CD4-positive, alpha-beta T cell treated with Interleukin-6 at 100 ng/mL for 8 hours (primary cell): ENCODE results near the gene KANK4.

Experiments
- DNase-seq: peaks from one replicate; pipeline ENCODE4 v3.0.0-alpha.2; 2020; ENCODE audit warnings: mixed read lengths, low spot score

KANK4 gene

DNA sequence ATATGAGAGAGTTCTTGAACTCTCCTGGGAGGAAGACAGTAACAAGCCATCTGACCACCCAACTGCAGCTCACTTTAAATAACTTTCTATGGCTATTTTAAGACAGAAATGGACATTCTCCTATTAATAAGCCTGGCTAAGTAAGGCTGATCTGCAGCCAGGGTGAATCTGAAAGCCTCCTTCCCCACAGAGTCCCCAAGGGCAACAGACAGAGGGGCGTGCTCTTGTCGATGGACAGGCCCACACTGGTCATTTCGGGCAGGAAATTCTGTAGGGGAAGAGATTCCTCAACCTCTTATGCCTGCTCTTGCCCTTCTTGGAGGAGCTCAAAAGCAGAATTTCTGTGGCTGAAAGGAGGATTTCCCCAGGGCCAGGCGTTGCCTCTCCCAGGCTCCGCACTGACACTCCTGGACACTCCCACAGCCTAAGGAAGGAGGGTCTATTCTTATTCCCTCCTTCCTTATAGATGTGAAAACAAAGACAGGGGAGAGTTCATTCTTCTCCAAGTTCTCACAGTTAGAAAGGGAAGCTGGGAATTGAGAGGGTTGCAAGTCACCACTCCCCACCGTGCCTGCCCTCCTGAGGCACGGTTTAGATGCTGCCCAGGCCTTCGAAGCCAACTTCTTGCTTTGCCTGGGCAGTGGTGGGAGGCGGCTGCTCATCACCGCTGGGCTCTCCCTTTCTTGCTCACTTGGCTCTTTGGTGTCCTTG lies 17.9 kb upstream of the KANK4 start:
- DNase-seq: no peak

DNA sequence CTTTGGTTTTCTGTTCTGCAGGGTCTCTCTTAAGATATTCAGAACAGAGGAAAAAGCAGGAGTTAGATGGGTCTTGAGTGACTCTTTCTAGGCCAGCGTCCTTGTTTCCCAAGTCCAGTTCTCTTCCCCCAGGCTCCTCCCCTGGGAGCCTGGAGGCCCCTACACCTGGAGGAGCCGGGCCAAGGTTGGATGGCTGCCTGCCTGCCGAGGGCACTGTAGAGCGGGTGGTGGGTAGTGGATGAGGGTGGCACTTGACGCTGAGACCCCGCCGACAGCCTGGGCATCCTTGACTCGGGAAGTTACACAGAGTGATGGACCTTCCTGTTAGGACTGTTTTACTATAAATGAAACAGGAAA lies 17.4 kb upstream of the KANK4 start:
- DNase-seq: no peak

DNA sequence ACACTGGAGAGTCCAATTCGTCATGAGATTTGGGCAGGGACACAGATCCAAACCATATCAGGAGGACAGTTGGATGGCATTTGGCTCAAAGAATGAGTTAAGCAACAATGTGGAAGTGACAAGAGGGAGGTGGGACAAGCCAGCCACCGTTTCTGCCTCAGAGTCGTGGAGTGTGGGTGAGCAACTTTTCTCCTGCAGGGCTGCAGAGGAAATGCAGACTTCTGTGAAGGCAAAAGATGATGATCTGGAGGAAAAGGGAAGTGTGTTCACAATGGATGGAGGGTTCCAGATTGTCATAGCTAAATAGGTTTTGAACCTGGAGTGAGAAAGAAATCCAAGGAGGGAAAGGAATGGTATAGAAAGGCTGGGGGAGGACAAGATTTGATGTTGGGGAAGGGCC lies 16.4 kb upstream of the KANK4 start:
- DNase-seq: no peak

DNA sequence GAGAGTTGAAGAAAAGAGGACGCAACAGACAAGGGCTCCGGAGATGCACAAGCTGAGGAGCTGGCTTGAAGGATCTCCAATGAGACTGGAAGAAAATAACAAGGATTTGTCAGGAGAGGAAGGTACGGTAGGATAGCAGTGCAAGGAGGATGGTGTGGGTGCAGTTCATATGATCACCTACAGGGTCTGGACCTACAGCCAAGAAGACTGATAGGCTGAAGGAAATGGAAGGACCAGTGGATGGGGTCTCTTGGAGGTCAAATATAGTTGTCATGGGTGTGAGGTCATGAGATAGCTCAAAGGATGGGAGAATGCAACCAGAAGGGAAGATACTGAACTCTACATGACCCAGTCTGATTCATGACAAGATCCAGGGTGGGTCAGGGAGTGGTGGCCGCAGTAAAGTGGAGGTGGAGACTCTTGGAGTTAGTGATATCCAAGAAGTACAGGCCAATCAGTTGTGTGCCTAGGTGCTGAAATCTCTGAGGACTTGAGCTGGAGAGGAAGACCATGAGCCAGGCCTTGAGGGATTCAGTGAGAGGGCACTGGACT lies 15.3 kb upstream of the KANK4 start:
- no peak for DNase-seq

DNA sequence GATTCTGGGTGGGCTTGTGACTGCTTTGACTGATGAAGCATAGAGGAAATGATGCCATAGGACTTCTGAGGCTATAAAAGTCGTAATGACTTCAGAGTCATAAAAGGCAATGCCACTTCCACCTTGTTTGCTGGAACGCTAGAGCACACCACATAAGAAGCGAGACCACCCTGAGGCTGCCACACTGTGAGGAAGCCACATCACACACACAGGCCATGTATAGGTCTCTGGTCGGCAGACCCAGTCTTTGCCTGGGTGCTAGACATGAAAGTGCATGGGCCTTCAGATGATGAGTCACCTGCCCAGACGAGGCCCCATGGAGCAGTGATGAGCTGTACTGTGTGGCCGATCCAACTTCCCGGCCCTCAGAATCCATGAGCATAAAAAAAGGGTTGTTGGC lies 14.2 kb upstream of the KANK4 start:
- DNase-seq: no peak

DNA sequence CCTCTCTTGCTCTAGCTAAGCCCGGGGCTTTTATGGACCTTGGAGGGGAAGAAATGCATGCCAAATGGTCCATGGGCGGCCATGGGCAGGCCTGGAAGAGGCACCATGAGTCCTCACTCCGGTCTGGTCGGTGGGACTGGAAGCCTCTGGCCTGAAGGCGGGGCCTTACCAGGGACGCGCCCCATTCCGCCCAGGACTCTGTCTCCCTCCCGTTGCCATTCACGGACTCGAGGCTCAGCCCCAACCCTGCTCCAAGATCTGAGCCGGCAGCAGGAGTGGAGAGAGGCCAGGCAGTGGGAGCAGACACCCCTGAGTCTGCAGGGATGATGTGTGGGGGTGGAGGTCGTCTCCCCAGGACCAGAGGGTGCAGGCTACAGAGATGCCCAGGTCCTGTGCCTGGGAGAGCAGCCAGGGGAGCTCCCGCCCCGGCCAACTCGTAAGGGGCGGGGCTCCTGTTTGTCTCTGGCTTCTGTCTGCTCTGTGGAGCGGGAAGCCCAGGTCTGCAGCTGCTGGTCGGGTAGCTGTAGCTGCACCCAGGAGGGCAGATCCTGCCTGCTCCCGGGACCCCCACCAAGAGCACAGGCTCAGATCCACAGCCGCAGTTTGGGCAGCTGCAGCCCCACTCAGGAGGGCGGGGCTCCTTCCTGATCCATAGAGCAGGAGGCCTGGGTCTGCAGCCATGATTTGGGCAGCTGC lies 8.3 kb upstream of the KANK4 start:
- DNase-seq: no peak

DNA sequence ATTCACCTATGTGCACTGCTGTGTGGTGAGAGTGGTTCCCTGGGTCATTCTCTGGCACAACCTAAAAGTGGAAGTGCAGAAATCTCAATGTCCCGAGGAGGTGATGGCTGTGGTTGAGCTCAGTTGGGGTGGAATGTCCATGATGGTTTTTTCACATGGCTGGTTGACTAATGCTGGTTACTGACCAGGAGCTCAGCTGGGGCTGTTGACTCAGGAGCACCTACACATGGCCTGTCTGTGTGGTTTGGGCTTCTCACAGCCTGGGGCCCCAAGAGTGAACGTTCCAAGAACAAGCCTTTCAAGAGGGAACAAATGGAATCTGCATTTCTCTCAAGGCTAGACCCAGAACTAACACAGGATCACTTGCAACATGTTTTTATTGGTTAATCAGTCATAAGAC lies 6.4 kb upstream of the KANK4 start:
- no peak for DNase-seq

DNA sequence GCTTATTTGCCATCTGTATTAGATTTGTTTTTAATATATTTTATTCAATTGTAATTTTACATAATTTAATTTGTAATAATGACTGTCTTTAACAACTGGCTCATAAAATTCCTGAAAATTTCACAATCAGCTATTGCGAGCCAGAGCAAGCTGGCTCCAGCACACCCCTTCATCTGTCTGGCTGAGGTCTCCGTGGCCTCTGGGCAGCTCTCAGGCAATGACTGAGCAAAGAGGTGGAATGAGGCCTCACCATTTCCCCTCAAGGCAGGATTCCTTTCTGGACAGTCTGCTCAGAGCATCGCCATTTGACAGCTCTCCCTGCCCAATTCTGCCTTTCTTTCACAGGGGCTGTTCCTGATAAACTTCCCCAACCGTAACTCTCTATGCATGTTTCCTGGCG lies 5.8 kb upstream of the KANK4 start:
- DNase-seq: no peak

DNA sequence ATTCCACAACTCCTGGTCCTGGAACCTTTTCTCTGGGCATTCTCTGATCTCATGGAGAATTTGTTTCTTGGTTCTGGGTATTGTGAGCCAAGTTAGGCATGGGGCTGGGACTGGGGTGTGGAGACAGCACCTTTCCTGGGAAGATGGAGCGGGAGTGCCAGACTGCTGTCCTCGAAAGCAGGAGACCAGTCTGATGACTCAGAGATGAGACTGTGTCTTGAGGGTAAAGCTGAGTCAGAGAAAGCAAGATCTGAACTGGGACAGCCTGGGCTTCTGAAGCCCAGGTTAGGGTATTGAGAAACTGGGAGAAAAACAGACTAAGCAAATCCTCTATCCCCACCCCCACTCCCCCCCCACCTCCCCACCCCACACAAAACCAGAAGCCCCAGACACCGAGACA lies 2.2 kb upstream of the KANK4 start:
- no peak for DNase-seq

DNA sequence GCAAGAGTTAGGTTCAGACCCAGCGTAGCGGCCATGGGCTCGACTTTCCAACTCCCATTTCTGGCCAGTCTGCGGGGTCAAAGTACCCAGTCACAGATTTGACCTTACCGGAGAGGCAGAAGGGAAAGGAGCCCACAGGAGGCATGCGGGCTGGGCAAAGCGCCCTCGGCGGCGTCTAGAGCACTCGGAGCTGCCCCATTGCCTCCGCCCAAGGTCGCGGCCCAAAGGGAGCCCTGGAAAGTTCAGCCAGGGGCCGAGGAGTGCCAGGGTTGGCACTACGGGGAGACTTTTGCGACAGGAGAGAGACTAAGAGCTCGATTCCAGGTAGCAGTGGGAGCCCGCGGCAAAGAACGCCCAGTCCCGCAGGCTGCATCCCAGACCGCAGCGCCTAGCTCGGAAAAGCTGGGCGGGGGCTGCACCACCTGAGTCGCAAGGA lies 896 bp downstream of the KANK4 start:
- DNase-seq: no peak

DNA sequence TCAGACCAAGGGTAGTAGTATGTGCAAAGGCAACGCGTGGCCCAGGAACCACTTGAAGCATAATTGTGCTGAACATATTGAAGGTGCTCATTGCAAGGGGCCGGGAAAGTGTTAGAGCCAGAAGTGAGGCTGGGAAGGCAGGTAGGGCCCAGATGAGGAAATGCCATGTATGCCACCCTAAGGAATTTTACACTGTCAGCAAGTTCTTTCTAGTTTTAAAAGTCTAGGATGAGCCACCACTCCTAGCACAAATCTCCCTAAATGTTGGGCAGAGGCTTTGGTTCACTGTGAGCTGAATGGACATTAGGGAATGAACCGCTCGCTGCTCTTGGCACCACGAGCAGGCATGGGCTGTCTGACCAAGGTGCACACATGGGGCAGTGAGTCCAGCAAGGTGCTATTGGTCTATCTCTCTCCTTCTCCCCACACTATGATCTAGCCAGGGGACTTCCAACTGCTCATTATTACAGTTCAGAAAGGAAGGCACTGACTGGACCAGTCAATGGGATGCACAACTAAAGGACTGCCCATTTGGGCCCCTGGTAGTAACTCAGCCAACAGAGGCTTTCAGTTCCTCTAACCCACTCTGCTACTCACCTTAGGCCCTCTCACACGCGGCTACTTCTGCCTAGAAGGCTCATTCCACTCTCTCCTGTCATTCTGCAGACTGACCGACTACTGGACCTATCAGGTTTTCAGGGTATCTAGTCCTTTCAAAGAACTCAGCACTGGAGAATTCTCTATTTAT lies 2.0 kb downstream of the KANK4 start:
- DNase-seq: no peak

DNA sequence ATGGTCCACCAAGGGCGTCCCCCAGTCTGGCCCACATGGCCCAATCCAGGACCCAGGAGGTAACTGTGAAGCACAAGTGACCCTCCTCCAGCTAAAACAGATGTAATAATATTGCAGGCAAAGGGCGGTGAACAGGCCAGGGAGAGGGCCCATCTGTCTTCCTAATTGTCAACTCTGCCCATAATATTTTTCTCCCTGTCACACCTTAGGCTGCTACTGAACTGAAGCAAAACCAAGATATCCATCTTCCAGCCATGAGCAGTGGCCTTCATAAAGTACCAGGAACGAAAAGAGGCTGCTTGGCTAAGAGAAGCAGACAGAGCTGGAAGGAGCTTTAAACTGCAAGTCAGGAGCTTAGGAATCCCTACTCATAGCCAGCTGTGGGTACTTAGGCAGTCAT lies 3.1 kb downstream of the KANK4 start:
- DNase-seq: no peak

DNA sequence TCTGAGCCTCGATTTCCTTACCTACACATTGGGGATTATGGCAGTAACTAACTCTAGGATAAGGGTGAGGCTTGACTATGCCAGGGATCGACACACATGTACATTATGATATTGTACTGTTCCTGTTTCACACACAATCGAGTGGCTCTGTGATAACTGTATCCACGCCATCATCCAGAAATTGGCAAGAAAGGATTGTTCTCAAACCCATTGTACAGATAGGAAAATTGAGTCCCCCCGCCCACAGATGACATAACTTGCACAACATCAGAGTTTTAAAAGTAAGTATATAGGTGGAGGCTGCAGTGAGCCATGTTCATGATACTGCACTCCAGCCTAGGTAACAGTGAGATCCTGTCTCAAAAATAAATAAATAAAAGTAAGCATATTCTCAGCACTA lies 3.8 kb downstream of the KANK4 start:
- no peak for DNase-seq

DNA sequence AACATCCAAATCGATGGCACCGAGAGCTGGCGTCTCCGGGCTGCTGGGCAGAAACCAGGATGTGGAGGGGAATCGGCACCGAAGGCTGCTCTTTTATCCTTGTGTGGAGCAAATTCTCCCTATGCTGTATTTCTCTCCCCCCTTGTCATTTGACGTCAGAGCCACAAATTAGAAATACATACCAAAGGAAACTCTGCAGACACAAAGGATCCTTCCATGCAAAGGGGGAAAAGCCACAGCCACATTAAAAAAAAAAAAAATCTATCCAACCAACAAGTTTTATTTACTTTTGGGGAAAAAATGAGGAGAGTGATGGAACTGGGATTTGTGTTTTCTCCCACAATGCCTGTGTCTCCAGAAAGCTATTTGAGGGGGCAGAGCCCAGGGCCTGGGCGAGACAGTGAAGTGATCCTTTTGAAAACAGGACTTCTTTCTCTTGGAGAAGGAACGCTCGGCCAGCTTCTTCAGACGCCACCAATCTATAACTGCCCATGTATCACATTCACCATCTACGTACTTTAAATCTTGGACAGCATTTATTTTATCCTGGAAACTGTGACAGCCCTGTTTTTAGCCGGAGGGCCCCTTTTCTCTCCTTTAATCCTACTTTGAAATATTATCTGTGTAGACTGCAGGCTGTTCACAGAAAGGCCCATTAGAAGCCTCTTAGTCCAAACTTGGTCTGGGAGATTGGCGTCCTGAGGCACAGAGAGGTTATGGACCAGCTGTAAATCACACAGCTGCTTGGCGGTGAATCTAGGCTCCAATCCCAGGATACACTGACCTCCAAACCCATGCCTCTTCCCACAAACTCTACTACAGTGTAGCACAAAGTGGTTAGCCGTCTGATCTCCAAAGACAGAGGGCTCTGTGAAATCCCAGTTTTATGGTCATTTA lies 4.5 kb downstream of the KANK4 start:
- DNase-seq: no peak

DNA sequence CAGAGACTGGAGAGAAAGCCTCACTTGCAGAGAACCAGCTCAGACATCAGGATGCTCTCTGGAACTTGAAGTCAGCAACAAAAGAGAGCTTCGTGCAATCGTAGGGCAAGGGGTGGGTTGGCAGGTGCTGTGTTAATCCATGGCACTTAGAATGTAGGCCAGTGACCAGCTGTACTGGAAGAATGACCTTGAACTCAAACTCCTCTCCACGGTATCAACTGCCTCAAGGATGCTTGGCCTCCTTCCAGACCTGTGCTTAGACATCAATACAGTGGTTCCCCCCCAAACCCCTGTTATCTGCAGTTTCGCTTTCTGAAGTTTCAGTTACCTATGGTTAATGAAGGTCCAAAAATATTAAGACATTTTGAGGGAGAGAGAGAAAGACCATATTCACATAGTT lies 6.5 kb downstream of the KANK4 start:
- DNase-seq: no peak

DNA sequence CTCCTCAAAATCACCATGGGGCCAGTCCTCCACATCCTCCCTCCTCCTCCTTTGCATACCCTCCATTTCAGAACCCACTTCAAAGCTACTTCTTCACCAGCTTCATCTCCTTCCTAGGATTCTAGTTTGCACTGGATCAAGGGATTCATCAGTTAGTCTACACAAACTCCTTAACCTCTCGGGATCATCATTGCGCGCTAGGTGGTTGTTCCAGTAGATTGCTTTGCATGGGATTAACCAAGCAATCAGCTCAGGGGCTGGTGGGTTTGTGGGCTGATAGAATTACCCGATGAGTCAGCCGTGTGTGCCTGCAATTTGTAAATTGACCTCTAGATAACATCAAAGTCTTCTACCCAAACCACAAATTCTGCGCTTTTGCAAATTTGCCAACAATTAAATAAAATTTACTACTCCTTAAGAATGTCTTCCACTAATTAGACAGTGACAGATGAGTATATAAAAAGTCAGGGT lies 7.7 kb downstream of the KANK4 start:
- DNase-seq: no peak

DNA sequence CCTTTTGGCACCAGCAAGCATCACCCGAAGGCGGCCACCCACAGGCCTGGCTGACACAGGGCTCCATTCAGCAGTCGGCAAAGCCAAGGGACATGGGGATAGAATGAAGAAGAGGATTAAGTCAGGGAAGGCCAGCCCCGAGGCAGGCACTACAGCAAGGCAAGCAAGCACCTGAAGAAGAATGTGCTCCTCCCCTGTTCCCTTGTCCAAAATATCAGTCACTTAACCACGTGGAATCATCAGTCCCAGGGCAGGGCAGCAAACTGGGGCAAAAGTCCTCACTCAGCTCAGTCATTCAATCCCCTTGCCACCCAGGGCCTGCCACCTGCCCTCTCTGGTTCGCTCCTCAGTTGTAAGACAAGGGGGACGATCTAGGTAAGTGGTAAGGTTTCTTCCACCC lies 9.3 kb downstream of the KANK4 start:
- DNase-seq: no peak

DNA sequence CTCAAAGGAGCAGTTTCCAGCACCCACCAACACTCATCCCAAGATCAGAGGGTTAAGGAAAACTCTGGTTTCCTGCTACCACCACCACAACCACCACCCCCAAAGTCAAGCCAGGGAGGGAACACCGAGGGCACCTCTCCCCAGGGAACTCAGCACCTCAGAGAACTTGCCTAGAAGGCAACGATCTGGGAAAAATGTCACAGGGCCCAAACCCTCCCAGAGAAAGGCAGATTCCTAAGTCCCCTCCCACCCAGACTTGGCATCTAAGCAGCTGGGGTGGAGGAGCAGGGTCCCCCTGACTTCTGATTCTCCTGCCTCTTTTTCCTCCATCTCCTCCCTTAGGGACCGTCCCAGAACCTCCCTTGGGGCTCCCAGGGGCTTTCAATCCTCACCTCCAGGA lies 10.6 kb downstream of the KANK4 start:
- DNase-seq: no peak

DNA sequence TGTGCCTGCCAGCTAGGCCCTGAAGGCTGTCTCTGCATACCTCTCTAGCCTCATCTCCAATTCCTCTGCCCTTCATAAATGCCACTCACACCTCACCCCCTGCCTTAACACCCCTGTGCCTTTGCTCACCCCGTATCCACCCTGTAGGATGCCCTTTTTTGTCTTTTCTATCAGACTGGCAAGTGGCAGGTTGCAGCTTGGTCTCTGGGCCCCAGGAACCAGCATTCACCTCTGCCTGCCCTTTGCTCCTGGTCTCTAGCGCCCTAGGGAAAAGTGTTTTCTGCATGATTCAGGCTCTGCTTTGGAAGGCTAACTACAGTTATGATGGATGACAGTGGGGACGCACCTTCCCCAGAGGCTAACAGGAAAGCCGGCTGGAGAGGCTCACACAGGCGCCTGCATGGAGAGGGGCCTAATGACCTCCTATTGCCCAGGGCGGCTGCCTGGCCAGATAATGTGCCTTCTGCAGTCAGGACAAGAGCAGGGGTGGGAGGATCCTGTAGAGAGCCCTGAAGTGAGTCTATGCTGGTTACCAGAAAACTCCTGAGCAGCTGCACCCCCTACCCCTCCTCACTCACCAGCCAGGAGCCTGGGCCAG lies 11.2 kb downstream of the KANK4 start:
- no peak for DNase-seq

DNA sequence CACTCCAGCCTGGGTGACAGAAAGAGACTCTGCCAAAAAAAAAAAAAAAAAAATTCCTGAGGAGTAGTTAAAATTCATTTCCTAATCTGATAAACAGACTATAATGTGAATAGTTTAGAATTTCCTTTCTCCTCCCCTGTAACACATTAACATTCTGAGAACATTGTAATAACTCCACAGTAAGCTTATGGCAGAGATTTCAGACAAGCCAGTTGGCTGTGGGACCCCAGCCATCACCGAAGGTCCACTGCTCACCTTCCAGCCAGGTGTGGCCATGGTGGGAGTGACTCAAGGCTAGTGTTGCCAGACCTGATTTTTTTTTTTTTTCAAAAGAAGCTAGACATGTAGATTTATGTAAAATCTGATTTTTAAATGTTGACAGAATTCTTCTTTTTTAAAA lies 11.8 kb downstream of the KANK4 start:
- DNase-seq: no peak

DNA sequence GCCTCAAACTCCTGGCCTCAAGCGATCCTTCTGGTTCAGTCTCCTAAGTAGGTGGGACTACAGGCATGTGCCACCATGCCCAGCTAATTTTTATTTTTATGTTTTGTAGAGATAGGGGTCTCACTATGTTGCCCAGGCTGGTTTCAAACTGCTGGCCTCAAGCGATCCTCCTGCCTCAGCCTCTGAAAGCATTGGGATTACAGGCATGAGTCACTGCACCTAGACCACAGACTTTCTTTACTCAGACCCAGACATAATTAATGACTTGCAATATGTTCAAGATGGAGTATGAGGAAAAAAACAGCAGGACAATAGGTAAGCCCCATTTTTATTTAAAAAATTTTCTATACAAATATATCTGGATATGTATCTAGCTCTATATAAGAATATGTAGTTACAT lies 13.2 kb downstream of the KANK4 start:
- no peak for DNase-seq

DNA sequence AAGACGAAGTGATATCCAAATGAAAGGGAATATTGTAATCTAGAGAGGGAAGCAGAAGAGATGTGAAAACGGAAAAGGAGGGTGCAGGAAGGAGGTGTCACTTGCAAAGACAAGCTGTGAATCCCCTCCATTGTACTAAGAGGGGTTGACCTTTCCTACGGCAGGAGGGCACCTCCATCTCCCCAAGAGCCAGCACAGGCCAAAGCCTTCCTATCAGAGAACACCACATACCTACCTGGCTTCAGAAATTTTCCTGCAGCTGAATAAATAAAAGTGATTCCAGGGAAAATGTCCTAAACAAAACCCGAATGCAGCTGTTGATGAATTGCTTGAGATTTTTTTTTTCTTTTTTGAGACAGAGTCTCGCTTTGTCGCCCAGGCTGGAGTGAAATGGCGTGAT lies 14.3 kb downstream of the KANK4 start:
- no peak for DNase-seq
